Activated CD8-positive, alpha-beta T cell treated with anti-CD3 and anti-CD28 coated beads for 36 hours (primary cell): ENCODE data around the gene LPGAT1. TPM values are rescaled to one million over a fixed set of nuclear protein-coding genes. Genes with fewer than 3 reads are reported as not detected.
A peak's percentile ranks its signal among the peaks of the same experiment; 100 is the strongest.

Source experiments
- ATAC-seq: fragments of 200-7000 bp; cut with Tn5 transposase; one replicate; pipeline ENCODE4 v1.10.0; 2021; ENCODE audit warnings: mild to moderate bottlenecking, moderate library complexity
- CTCF ChIA-PET: fragments of 350-600 bp; sonication (Branson Sonifier 250); formaldehyde crosslinking; loops from one replicate; lab custom pipeline; 2021; ENCODE audit warnings: antibody characterized with exemption; lab: Charles Lee
- POLR2A ChIA-PET: fragments of 350-600 bp; sonication (Branson Sonifier 250); formaldehyde crosslinking; loops from one replicate; lab custom pipeline; 2021; ENCODE audit warnings: antibody characterized with exemption; lab: Charles Lee
- DNase-seq: peaks from one replicate; pipeline ENCODE4 v3.0.0-alpha.2; 2020
- H3K27ac Mint-ChIP-seq: one replicate; pipeline ENCODE4 v1.8.0; 2021; ENCODE audit warnings: mild to moderate bottlenecking, mixed read lengths
- H3K27me3 Mint-ChIP-seq: one replicate; pipeline ENCODE4 v1.8.0; 2021; ENCODE audit warnings: mixed read lengths
- H3K36me3 Mint-ChIP-seq: one replicate; pipeline ENCODE4 v1.8.0; 2021; ENCODE audit warnings: low read depth, mixed read lengths
- H3K4me1 Mint-ChIP-seq: one replicate; pipeline ENCODE4 v1.8.0; 2021; ENCODE audit warnings: low read depth, mixed read lengths
- H3K4me3 Mint-ChIP-seq: one replicate; pipeline ENCODE4 v1.8.0; 2021; ENCODE audit warnings: mild to moderate bottlenecking, moderate library complexity, mixed read lengths
- H3K9me3 Mint-ChIP-seq: one replicate; pipeline ENCODE4 v1.8.0; 2021; ENCODE audit warnings: mixed read lengths
- CTCF ChIP-seq: fragments of 200-600 bp; IDR thresholded peaks from one replicate; pipeline ENCODE4 v1.8.0; 2022; ENCODE audit warnings: antibody characterized with exemption, mild to moderate bottlenecking
- intact Hi-C: fragments of 100-400 bp; cut with micrococcal nuclease; formaldehyde crosslinking; loops from one replicate; pipeline ENCODE4 v1.10.0; 2022
- total RNA-seq, 2 experiments: library from RNA; stranded (reverse); gene quantifications; one replicate each; pipeline ENCODE4 v1.2.3, GENCODE V29; 2021

The LPGAT1 gene
- total RNA-seq, 2 experiments from 2014 or later: 16.5 to 16.7 TPM

GRCh38 chr1:211797994-211798393 is 32.6 kb downstream of the LPGAT1 start:
- H3K9me3 Mint-ChIP-seq: peaks cover 5% of the 10 kb centered on the region
- no peak for ATAC-seq
- ChIA-PET CTCF (interaction anchor here (2.3 kb wide), 1 partner anchor 99 kb away, joined by 9 read pairs; no protein-coding TSS in a partner anchor), POLR2A (no interaction called here)
- TF ChIP-seq CTCF: no peak
- intact Hi-C loops: no loop called here
- no peaks in the 10 kb centered on the region for H3K4me1 Mint-ChIP-seq
- no peaks in the 10 kb centered on the region for H3K27me3 Mint-ChIP-seq
- H3K36me3 Mint-ChIP-seq: peaks cover 16% of the 10 kb centered on the region
- H3K4me3 Mint-ChIP-seq: no peak overlapping the region
- DNase-seq: no peak
- no peak overlapping the region for H3K27ac Mint-ChIP-seq

GRCh38 chr1:211791979-211792378 is 38.6 kb downstream of the LPGAT1 start:
- Mint-ChIP-seq H3K4me1 (no peaks in the 10 kb centered on the region), H3K27me3 (no peaks in the 10 kb centered on the region), H3K4me3 (no peak overlapping the region), H3K9me3 (no peaks in the 10 kb centered on the region), H3K27ac (no peak overlapping the region), H3K36me3 (peaks cover 3% of the 10 kb centered on the region)
- no peak for ATAC-seq
- POLR2A ChIA-PET: no interaction called here
- DNase-seq: no peak
- TF ChIP-seq CTCF: no peak
- intact Hi-C loops: no loop called here
- CTCF ChIA-PET: no interaction called here

GRCh38 chr1:211789641-211790464 is 40.7 kb downstream of the LPGAT1 start:
- ATAC-seq (no peak), DNase-seq (no peak)
- POLR2A ChIA-PET: no interaction called here
- H3K4me1 Mint-ChIP-seq: no peaks in the 10 kb centered on the region
- H3K27me3 Mint-ChIP-seq: no peaks in the 10 kb centered on the region
- H3K4me3 Mint-ChIP-seq: no peak overlapping the region
- H3K36me3 Mint-ChIP-seq: peaks cover 5% of the 10 kb centered on the region
- no peak for TF ChIP-seq CTCF
- no peaks in the 10 kb centered on the region for H3K9me3 Mint-ChIP-seq
- intact Hi-C loops: no loop called here
- CTCF ChIA-PET: interaction anchor here (1.0 kb wide), 1 partner anchor 109 kb away, joined by 3 read pairs; no protein-coding TSS in a partner anchor
- no peak overlapping the region for H3K27ac Mint-ChIP-seq

- TF ChIP-seq CTCF: no peak
- Mint-ChIP-seq H3K9me3 (no peaks in the 10 kb centered on the region), H3K4me3 (no peak overlapping the region), H3K27me3 (no peaks in the 10 kb centered on the region), H3K27ac (no peak overlapping the region), H3K4me1 (peaks cover 4% of the 10 kb centered on the region), H3K36me3 (peaks cover 7% of the 10 kb centered on the region)
- POLR2A ChIA-PET: no interaction called here
- ATAC-seq (no peak), DNase-seq (no peak)
- intact Hi-C loops: no loop called here
- CTCF ChIA-PET: interaction anchor here (1.0 kb wide), 1 partner anchor 108 kb away, joined by 3 read pairs; no protein-coding TSS in a partner anchor
Measured at GRCh38 chr1:211788626-211789025, 41.9 kb downstream of the LPGAT1 start.

- POLR2A ChIA-PET: no interaction called here
- no peak for TF ChIP-seq CTCF
- intact Hi-C loops: no loop called here
- H3K4me1 Mint-ChIP-seq: peaks cover 4% of the 10 kb centered on the region
- DNase-seq (no peak), ATAC-seq (no peak)
- CTCF ChIA-PET: interaction anchor here (2.2 kb wide), 1 partner anchor 85 kb away, joined by 9 read pairs; no protein-coding TSS in a partner anchor
- H3K27ac Mint-ChIP-seq: peak overlapping the region; percentile 5
- no peak overlapping the region for H3K4me3 Mint-ChIP-seq
- peaks cover 4% of the 10 kb centered on the region for H3K36me3 Mint-ChIP-seq
- no peaks in the 10 kb centered on the region for H3K9me3 Mint-ChIP-seq
- no peaks in the 10 kb centered on the region for H3K27me3 Mint-ChIP-seq
Measured at GRCh38 chr1:211783897-211784296, 46.7 kb downstream of the LPGAT1 start.
